Measurements from ENCODE around the gene IFNGR2.

IFNGR2 gene

DNA sequence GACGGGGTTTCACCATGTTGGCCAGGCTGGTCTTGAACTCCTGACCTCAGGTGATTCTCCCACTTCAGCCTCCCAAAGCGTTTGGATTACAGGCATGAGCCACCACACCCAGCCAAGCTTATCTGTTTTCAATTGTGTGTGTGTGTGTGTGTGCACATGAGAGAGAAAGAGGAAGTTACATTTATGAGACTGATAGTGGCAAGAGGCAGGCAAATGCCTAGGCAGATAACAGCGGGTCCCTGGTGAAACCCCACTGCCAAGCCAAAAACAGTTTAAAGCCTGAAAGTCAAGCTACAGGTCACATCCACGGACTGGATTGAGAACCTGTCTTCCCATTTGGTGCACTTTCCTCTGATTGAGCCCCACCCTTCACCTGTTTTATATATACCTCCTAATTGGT is 35.1 kb upstream of the IFNGR2 start:
- no peaks in the 10 kb centered on the region for H3K4me1 Mint-ChIP-seq
- no peak for DNase-seq
- H3K9me3 Mint-ChIP-seq: peaks cover 44% of the 10 kb centered on the region
- TF ChIP-seq, protein P1, sequence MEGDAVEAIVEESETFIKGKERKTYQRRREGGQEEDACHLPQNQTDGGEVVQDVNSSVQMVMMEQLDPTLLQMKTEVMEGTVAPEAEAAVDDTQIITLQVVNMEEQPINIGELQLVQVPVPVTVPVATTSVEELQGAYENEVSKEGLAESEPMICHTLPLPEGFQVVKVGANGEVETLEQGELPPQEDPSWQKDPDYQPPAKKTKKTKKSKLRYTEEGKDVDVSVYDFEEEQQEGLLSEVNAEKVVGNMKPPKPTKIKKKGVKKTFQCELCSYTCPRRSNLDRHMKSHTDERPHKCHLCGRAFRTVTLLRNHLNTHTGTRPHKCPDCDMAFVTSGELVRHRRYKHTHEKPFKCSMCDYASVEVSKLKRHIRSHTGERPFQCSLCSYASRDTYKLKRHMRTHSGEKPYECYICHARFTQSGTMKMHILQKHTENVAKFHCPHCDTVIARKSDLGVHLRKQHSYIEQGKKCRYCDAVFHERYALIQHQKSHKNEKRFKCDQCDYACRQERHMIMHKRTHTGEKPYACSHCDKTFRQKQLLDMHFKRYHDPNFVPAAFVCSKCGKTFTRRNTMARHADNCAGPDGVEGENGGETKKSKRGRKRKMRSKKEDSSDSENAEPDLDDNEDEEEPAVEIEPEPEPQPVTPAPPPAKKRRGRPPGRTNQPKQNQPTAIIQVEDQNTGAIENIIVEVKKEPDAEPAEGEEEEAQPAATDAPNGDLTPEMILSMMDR (IDR thresholded peaks at IDR 0.05): no peak
- peaks cover 7% of the 10 kb centered on the region for H3K36me3 Mint-ChIP-seq (ENCODE audit: low read depth)
- no peak overlapping the region for H3K27ac Mint-ChIP-seq
- peaks cover 6% of the 10 kb centered on the region for H3K27me3 Mint-ChIP-seq (ENCODE audit: low read depth, poor library complexity)
- H3K4me3 Mint-ChIP-seq: no peak overlapping the region

DNA sequence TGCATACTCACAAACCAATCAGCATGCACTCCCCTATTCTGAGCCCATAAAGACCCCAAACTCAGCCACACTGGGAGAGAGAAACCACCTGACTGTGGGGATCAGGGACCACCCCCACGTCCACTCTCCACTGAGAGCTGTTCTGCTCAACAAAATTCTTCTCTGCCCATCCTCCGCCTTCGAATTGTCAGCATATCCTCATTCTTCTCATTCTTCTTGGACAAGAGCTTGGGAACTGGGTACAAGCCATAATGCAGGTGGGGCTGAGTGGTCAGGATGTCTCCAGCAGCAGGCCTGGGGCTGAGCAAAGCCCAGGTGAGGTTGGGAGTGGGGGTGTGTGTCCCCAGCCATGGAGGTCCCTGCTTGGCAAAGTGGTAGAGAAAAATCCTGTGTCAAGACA is 34.6 kb upstream of the IFNGR2 start:
- peaks cover 44% of the 10 kb centered on the region for H3K9me3 Mint-ChIP-seq
- H3K4me3 Mint-ChIP-seq: no peak overlapping the region
- peaks cover 6% of the 10 kb centered on the region for H3K27me3 Mint-ChIP-seq (ENCODE audit: low read depth, poor library complexity)
- DNase-seq: no peak
- peaks cover 7% of the 10 kb centered on the region for H3K36me3 Mint-ChIP-seq (ENCODE audit: low read depth)
- H3K4me1 Mint-ChIP-seq: no peaks in the 10 kb centered on the region
- H3K27ac Mint-ChIP-seq: no peak overlapping the region
- TF ChIP-seq, protein P1 (IDR thresholded peaks at IDR 0.05): no peak

DNA sequence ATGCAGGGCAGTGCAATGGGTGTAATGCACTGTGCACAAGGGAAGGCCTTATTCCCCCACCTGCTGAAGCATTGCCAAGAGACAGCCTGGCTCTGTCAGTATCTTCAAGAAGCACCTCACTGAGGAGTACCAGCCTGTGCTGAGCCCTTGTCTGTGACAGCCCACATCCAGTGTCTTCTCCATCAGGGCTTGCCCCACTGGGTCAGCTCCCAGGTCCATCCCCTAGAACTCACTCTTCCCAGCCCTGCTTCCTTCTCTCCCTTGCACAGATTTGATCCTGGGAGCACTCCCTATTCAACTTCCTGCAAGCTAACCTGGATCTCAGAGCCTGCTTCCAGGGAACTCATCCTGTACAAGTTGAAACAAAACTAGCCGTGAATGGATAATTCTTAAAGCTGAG is 33.6 kb upstream of the IFNGR2 start:
- peaks cover 6% of the 10 kb centered on the region for H3K27me3 Mint-ChIP-seq (ENCODE audit: low read depth, poor library complexity)
- no peak overlapping the region for H3K4me3 Mint-ChIP-seq
- no peaks in the 10 kb centered on the region for H3K4me1 Mint-ChIP-seq
- TF ChIP-seq, protein P1 (IDR thresholded peaks at IDR 0.05): no peak
- peaks cover 7% of the 10 kb centered on the region for H3K36me3 Mint-ChIP-seq (ENCODE audit: low read depth)
- H3K27ac Mint-ChIP-seq: no peak overlapping the region
- no peak for DNase-seq
- H3K9me3 Mint-ChIP-seq: peaks cover 44% of the 10 kb centered on the region

DNA sequence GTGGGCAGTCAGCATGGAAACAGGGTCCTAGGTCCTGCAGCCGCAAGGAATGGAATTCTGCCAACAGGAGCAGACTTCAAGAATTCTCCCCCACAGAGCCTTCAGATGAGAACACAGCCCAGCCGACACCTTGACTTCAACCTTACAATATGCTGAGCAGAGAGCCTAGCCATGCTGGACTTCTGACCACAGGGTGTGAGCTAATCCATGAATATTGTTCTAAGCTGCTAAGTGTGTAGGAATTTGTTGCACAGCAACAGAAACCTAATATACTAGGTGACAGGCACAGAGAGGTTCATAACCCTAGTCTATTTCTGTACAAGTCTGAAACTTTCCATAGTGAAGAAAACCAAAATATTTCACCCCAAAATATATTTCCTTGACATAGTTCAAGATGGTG is 32.9 kb upstream of the IFNGR2 start:
- Mint-ChIP-seq H3K27me3 (ENCODE audit: low read depth, poor library complexity) (peaks cover 6% of the 10 kb centered on the region), H3K36me3 (ENCODE audit: low read depth) (peaks cover 7% of the 10 kb centered on the region), H3K4me1 (no peaks in the 10 kb centered on the region), H3K4me3 (no peak overlapping the region), H3K9me3 (peaks cover 44% of the 10 kb centered on the region), H3K27ac (no peak overlapping the region)
- TF ChIP-seq, protein P1 (IDR thresholded peaks at IDR 0.05): no peak
- no peak for DNase-seq

DNA sequence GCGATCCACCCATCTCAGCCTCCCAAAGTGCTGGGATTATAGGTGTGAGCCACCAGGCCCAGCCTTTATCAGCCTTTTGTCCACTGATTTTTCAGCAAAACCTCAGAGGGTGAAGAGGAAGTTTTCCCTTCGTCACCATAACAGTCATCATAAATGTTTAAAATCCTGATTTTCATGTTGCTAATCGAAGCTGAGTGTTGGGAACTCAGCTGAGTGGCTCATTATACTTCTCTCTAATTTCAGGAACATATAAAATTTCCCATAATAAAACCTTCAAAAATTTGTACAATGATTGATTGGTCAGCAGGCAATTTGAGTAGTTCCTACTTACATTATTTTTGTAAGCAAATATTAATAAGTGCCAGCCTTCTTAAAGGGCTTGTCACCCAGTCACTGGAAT is 31.8 kb upstream of the IFNGR2 start:
- no peak for DNase-seq
- peaks cover 6% of the 10 kb centered on the region for H3K27me3 Mint-ChIP-seq (ENCODE audit: low read depth, poor library complexity)
- H3K9me3 Mint-ChIP-seq: peaks cover 40% of the 10 kb centered on the region
- TF ChIP-seq, protein P1 (IDR thresholded peaks at IDR 0.05): no peak
- no peak overlapping the region for H3K27ac Mint-ChIP-seq
- no peak overlapping the region for H3K4me3 Mint-ChIP-seq
- peaks cover 7% of the 10 kb centered on the region for H3K36me3 Mint-ChIP-seq (ENCODE audit: low read depth)
- no peaks in the 10 kb centered on the region for H3K4me1 Mint-ChIP-seq

DNA sequence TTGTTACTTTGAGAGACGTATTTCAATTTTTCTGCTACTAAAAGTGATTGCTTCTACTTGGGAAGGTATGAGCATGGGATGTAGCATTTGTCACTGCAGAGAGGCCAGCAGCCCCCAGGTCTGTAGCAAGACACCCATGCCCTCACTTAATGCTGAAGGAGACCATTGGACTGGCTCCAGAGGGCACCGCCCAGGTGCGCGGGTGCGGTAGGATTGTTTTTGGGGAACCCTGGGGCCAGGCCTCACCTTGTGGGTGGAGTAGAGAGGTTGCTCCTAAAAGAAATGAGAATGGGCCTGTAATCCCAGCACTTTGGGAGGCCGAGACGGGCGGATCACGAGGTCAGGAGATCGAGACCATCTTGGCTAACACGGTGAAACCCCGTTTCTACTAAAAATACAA is 30.6 kb upstream of the IFNGR2 start:
- H3K27me3 Mint-ChIP-seq (ENCODE audit: low read depth, poor library complexity): peaks cover 15% of the 10 kb centered on the region
- peaks cover 28% of the 10 kb centered on the region for H3K9me3 Mint-ChIP-seq
- peaks cover under 1% of the 10 kb centered on the region for H3K36me3 Mint-ChIP-seq (ENCODE audit: low read depth)
- TF ChIP-seq, protein P1 (IDR thresholded peaks at IDR 0.05): no peak
- no peaks in the 10 kb centered on the region for H3K4me1 Mint-ChIP-seq
- no peak overlapping the region for H3K4me3 Mint-ChIP-seq
- H3K27ac Mint-ChIP-seq: no peak overlapping the region
- DNase-seq: no peak

All from nephron progenitor cell (in vitro differentiated cells).